ENCODE results near the gene FZR1.
A peak's percentile ranks its signal among the peaks of the same experiment; 100 is the strongest.
"Not testable (repeated sequence)": the region's sequence is repeated elsewhere in the genome, so short reads cannot be mapped to it uniquely, and the experiment has no call there.

The FZR1 gene

DNA sequence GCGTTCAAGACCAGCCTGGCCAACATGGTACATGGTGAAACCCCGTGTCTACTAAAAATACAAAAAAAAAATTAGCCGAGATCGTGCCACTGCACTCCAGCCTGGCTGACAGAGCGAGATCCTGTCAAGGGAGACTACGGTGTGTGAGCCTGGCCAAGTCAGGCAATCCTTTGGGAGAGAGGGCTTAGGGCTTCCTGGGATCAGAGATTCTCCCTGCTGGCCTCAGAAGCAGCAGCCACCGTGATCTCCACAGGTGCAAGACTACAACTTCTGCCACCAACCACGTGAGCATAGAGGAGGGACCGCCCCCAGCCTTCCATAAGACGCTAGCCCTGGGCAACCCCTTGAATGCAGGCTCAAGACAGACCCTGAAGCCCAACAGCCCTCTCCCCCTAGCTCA, 43.7 kb downstream of the FZR1 start:
- no peak for DNase-seq

DNA sequence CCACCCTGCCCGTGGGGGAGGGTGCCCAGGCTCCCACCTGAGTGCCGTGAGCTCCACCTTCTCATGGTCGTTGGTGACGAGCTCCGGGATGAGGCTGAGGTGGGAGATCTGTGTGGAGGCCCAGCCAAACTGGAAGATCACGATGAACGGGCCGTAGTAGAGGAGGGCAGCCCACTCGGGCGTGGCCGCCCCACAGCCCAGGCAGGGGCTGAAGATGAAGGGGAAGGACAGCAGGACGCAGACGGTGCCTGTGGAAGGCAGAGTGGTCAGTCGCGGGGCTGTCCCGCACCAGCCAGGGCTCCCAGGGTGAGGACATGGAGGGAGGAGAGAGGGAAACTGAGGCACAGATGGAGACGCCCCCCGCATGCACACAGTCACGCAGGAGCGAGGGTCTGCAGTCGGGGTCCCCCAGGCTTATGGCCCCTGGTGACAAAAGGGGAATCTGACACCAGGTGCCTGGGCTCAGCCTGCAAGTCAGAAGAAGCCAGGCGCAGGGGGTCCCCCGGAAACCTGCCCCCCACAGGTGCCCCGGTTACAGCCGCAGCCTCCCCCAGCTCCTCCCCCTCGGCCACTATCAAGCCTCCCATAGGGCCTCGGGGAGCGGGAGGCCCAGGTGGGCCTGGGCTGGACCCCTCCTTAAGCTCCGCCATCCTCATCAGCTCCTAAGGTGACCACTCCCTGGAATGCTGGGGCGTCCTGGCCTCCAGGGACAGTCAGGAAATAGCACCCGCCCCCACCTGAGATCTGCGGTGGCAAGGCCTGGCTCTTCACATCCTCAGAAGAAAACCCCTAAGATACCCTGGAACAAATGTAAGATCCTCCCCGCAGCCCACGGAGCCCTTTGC, 45.1 kb downstream of the FZR1 start:
- DNase-seq, result no peak

DNA sequence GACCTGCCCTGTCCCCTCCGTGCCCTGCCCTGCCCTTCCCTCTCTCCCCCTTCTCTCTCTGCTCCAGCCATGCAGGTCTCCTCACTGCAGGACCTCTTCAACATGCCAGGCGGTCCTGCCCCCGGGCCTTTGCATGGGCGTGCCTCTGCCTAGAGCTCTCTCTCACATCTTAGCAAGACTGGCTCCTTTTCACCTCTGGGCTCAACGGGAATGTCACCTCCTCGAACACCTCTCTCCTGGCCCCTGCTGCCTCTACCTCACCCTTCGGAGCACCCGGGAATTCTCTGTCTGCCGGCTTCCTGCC, 45.6 kb downstream of the FZR1 start:
- no peak for DNase-seq

DNA sequence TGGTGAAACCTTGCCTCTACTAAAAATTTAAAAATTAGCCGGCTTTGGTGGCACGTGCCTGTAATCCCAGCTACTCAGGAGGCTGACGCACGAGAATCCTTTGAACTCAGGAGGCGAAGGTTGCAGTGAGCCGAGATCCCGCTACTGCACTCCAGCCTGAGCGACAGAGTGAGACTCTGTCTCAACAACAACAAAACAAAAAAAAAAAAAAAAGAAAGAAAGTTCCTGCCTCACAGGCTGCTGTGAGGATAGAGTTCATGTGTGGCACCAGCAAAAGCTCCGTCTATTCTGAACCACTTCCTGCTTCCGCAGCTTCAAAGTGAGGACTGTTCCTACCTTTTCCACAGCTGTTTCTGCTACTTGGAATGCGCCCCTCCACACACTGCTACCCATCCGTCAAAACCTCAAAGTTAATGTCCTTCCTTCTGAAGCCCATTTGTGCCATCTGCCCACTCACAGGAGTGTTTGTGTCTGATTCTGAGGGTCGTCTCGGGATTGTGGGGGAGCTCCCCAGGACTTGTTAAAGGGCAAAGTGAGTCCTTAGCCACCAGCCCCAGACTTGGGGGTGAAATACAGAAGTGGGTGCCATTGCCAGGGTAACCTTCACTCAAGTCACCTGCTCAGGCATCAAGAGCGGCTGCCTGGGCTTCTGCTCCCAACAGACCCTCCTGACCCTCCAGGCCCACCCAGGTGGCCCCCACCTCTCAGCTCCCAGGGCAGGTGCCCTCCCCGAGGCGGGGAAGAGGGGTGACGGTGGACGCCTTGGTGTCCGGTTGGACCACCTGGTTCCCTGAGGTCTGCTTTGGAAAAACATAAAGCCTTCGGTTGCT, 48.4 kb downstream of the FZR1 start:
- DNase-seq, result no peak

DNA sequence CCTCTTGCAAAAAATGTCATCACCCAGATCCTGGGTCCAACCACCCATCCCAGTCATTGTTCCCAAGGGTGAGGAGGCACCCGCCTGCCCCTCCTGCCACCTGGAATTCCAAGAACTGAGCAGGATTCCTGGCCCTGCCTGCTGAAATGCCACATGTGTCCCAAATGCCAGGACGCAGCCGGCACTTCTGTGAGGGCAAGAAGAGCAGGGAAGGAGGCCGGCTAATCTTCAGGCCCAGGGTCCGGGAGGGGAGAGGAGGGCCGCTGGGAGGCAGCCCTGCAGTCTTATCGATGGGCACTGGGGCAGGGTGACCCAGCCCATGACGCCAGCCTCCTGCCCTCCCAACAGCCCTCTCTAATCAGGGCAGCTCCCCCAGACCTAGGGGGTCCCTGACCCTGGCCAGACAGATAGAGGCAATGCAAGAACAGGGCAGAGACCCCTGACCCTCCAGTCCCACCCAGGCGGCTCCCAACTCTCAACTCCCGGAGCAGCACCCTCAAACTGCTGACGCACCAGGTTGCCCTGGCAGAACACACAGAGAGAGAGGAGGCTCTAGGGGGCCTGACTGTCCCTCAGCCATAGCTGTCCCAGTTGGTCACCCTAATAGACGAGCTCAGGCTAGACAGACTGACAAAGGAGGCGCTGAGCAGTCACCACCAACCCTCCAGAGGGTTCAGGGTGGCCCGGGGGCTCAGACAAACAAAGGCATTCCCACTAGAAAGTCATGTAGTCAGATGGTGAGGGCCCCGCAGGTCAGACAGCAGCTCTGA, 49.7 kb downstream of the FZR1 start:
- DNase-seq, result no peak

DNA sequence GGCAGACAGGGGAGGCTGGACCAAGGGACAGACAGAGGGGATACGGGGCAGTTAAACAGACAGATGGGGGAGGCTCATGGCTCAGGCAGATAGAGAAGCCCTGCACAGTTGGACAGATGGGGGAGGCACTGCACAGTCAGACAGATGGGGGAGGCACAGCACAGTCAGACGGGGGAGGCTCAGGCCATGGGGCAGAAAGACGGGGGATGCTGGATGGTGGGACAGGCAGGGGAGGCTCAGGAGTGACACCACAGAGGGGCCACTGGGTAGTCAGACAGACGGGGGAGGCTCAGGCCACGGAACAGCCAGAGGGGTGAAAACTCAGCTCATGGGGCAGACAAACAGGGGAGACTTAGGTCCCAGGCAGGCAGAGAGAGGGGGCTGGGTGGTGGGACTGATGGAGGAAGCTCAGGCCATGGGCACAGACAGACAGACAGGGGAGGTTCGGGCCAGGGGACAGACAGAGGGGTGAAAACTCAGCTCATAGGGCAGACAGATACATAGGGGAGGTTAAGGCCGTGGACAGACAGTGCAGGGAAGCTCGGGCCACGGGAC, 50.4 kb downstream of the FZR1 start:
- no peak for DNase-seq

DNA sequence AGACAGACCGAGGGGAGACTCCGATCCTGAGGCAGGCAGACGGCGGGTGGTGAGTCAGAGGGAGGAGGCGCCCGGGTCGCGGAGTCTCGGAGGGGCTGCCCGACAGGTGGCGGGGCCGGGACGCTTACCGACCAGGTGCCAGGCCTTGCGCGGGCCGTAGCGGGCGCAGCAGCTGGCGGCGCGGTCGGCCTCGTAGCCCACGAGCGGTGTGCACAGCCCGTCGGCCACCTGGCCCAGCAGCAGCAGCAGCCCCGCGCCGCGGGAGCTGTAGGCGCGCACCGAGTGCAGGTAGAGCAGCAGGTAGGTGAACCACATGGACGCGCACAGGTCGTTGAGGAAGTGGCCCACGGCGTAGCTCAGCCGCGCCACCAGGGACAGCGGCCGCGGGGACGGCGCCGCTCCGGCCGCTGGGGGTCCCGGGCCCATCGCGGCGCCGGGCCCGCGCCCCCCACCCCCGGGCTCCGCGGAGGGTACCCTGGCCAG, 50.9 kb downstream of the FZR1 start:
- no peak for DNase-seq

DNA sequence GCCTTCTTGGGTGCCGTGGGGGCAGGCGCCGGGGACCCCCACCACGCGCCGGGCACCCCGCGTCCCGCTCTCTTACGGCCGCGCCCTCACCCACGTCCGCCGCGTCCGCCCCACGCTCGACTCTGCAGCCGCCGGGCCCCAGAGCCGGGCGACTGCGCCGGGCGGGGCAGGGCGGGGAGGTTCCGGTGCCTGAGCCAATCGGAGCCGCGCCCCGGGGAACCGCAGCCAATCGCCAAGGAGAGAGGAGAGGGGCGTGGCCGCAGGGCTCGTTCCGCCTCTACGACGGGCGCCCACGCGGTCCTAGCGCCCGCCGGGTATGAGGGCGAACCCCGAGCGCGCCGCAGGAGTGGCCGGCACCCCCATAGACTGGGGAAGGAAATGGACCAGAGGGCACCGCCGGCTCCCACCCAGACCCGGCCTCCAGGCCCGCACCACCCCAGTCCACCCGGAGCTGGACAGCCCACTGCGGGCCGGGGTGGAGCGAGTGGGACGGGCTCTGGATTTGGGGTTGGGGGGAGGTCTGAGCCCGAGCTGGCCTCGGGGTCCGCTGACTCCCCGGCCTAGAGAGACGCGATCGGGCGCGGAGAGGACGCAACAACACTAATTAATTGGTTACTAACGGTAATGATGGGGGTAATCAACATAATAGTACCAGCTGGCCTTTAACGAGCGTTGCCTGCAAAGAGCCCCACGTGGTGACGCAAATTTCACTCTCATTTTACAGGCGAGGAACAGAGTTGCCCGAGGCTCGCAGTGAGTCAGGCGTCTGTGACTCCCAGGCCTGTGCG, 51.5 kb downstream of the FZR1 start, which contains the start of gene MFSD12:
TSS of gene MFSD12 (minus strand) at position 126 of the 788 bp plus-strand sequence. CDS start 183 bp downstream, outside the sequence.
- DNase-seq, result peak; percentile 95

DNA sequence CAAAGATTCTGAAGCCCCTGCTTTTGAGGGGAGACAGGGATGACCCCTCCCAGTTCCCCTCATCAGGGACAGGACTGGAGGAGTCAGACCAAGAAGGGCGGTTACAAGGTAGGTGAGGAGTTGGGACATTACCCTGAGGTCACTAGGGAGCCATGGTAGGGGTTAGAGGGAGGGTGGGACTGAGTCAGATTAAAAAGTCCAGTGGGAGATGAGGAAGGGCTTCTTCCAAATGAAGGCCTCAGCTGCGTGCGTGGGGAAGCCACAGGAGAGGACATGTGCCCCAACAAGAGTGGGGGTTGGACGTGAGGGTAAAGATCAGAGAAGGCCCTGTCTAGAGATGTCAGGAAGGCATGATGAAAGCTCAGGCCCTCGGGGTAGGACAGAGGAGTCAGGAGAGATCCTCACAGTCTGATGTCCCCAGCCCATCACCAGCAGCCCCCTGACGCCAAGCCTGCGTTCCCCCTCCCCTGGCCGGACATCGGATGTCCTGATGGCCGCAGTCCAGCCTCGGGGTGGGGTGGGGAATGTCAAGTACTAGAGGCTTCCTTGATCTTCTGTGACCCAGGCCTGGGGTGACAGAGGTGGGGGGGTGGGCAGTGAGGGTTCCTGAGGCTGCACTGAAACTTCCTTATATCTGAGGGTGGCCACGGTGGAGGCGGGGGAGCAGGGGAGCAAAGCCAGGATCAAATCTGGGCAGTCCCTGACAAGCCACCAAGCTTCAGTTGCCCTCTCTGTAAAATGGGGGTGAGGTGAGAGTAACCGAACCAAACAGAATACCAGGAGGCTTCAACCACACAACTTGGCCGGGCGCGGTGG, 57.8 kb downstream of the FZR1 start:
- no peak for DNase-seq

DNA sequence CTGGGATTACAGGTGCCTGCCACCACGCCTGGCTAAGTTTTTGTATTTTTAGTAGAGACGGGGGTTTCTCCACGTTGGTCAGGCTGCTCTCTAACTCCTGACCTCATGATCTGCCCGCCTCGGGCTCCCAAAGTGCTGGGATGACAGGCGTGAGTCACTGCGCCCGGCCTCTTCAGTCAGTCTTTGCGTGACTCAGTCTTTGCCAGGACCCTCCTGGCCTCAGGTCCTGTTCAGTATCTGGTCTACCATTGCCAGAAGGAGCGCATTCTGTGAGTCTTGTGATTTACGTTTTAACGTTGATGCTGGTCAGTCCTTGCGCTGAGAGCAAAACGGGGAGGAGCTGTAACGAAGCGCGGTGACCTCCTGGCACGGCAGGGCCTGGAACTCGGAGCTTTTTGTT, 59.0 kb downstream of the FZR1 start:
- DNase-seq, result no peak

DNA sequence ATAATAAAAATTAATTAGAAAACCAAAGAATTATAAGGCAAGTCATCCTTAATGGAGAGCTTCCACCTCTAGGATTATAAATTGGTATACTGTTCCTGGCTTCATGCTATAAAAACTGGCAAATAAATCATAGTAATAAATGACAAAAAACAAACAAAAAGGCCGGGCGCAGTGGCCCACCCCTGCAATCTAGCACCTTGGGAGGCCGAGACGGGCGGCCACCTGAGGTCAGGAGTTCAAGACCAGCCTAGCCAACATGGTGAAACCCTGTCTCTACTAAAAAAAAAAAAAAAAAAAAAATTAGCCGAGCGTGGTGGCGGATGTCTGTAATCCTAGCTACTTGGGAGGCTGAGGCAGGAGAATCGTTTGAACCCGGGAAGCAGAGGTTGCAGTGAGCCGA, 63.9 kb downstream of the FZR1 start:
- not testable (repeated sequence) for DNase-seq

DNA sequence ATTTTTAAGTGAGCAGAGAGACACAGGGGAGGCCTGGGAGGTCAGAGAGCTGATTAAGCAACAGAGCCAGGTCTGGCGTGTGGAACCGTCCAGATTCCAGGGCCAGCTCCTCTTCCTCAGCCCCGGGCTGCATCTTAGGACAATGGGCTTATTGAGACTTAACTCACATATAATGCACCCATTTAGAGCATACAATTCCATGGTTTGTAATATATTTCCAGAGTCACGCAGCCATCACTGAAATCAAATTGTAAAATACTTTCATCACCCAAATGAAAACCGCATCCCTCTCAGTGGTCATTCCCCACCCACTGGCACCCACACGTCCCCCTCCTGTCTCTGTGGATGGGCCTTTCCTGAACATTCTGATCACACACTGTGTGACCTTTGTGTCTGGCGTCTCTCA, 64.5 kb downstream of the FZR1 start:
- DNase-seq, result peak; percentile 75

DNA sequence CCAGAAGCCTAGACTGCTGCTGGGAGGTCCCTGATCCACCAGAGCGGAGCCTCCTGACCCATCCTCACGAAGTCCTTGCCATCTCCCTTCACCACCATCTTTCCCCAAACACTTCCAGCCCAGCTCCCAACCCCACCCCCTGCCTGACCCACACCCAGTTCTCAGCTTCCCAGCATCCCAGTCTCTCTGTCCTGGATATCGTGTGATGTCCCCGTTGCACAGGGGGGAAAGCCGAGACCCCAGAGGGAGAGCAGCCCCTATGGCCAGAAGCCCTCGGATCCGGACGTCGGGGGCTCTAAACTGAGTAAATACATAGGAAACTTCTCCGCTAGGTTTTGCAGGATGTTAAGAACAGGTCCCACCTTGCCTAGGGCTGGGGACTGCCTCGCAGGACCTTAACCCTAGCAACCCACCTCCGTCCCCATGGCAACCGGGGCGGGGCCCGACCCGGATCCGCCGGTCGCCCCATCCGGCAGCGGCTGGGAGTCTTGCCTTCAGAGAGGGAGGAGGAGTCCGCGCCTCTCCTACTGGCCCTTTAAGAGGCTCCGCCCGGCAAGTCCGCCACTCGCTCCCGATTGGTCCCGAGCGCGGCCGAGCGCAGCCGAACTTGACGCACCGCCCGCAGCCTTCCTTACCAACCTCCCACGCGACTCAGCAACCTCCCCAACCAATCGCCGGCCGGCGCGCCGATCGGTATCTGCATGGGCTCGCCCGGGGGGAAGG, 66.2 kb downstream of the FZR1 start:
- DNase-seq, result peak; percentile 100

DNA sequence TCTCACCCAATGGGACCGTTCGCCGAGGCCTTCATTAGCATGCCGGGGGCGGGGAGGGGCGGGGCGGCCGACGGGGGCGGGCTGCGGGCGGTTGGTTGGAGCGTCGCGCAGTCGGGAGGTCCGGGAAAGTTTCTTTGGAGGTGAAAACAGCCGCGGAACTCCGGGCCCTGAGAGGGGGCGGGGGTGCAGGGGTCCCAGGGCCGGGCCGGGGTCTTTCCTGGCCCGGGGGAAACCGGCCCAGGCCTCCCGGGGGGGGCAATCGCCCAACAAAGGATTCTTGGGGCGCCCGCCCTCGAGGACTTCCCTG, 66.7 kb downstream of the FZR1 start, which contains the start of gene HMG20B:
TSS of gene HMG20B (plus strand) at position 90 of the 307 bp plus-strand sequence. CDS start 366 bp downstream, outside the sequence.
- DNase-seq, result no peak

DNA sequence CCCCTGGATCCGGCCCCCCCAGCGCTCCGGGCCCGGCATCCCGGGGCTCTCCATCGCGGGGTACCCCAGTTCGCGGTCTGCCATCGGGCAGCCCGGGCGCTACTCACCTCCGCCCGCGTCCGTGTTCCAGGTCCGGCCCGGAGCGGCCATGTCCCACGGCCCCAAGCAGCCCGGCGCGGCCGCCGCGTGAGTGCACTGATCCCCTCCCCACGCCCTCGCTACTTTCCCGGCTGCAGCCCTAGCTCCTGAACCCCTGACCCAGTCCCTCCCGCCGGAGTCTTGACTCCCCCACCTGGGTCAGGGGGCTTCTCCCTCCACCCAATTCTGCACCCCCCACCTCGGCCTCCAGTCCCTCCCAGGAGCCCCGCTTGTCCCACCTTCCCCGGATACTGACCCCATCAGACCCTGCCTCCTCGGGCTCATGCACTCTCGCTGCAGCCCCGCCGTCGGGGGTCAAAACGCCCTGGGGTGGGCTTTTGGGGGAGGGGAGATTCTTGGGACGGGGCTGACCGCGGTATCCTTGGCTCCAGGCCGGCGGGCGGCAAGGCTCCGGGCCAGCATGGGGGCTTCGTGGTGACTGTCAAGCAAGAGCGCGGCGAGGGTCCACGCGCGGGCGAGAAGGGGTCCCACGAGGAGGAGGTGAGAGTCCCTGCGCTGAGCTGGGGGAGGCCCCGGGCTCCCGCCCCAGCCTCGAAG, 67.2 kb downstream of the FZR1 start:
- no peak for DNase-seq

DNA sequence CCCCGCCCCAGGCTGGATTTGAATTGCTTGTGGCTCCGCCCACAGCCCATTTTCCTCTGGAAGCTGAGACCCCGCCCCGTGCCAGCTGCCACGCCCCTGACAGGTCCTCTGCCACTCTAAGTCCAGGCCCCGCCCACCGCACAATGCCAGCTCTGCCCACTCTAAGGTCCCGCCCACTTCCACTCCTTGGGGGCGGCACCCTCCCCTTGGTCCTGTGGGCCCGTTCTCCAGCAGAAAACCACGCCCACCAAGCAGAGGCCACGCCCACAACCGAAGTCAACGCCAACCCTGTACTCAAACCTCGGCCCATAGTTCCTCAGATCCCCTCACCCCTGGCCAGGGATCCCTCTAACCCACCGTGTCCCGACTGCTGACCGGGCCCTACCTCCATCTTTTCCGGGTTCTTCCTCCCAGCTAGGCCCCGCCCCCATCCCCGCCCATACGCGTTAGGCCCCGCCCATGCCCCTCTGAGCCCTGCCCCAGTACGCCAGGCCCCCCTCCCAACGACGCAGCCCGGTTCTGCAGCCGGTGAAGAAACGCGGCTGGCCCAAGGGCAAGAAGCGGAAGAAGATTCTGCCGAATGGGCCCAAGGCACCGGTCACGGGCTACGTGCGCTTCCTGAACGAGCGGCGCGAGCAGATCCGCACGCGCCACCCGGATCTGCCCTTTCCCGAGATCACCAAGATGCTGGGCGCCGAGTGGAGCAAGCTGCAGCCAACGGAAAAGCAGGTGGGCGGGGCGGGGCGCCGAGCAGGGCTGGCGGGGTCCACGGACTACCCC, 67.9 kb downstream of the FZR1 start:
- peak; percentile 23 for DNase-seq

DNA sequence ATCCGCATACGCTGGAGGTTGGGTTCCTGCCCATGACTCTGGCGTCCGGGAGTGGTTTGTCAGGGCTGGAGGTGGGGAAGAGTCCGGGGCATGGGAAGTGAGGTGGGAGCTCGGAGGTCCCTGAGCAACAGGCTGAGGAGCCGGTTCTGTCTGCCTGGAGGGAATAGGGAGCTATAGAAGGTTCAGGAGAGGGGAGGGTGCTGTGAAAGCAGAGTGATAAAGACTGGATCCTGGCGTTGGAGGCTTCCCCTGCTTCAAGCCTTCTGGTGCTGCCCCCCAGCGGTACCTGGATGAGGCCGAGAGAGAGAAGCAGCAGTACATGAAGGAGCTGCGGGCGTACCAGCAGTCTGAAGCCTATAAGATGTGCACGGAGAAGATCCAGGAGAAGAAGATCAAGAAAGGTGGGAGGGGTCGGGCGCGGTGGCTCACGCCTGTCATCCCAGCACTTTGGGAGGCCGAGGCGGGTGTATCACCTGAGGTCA, 69.2 kb downstream of the FZR1 start:
- DNase-seq, result no peak

DNA sequence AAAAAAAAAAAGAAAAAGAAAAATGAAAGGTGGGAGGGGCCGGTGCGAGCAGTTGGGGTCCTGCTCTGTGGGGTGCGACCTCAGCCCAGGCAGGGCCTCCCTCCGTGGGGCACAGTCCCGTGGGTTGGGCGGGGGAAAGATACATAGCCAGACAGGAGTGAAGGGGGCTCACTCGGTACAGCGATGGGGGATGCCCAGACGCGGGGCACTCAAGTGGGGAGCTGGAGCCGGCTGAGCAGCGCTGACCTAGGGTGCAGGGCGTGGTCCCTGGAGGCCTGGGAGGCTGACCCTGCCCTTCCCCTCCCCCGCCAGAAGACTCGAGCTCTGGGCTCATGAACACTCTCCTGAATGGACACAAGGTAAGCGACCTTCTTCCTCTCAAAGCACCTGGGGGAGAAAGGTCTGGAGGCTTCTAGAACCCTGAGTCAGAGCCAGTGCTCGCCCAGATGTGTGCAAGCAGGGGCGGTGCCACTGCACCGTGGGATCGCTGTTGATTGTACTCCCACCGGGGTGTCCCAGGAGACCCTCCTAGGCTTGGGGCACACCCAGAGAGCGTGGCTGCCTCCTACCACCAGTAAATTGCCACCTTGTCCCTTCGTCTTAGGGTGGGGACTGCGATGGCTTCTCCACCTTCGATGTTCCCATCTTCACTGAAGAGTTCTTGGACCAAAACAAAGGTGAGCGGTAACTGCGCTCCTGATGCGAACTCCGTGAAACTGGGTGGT, 70.0 kb downstream of the FZR1 start:
- no peak for DNase-seq
